ENCODE data around the gene CNTN1. TPM values are rescaled to one million over a fixed set of nuclear protein-coding genes. Genes with fewer than 3 reads are reported as not detected.

Gene CNTN1
- total RNA-seq, 3 donors from 2014 or later (not counting 1 experiment from before 2014, with no cell fraction given) = not detected

- no peak for ATAC-seq
- intact Hi-C loops (cut with micrococcal nuclease) = no loop called here
- no peak overlapping the region for H3K27ac ChIP-seq (ENCODE audit: low read length)
These were observed 69.8 kb downstream of the CNTN1 start for GRCh38 chr12:40762072-40762471.

GRCh38 chr12:40768125-40768864, 76.1 kb downstream of the CNTN1 start:
- peaks cover 5 to 10% of the 10 kb centered on the region in 2 donors for H3K9me3 Mint-ChIP-seq
- no peak overlapping the region for H3K4me3 ChIP-seq (ENCODE audit: low read length)
- H3K27me3 ChIP-seq (ENCODE audit: control insufficient read depth, insufficient read depth, low read length) = no peaks in the 10 kb centered on the region
- H3K9me3 ChIP-seq (ENCODE audit: control insufficient read depth, insufficient read depth, low read length) = no peaks in the 10 kb centered on the region
- no peaks in the 10 kb centered on the region for H3K36me3 ChIP-seq (ENCODE audit: control insufficient read depth, insufficient read depth, low read length)
- ATAC-seq = no peak
- no peak overlapping the region for H3K27ac Mint-ChIP-seq
- intact Hi-C loops (cut with micrococcal nuclease) = no loop called here
- no peaks in the 10 kb centered on the region for H3K27me3 Mint-ChIP-seq (ENCODE audit: low read depth in 2 of 2)
- WGBS (ENCODE audit: insufficient coverage) = 95% methylated on average over 8 of the region's 8 CpGs
- no peak overlapping the region for H3K4me3 Mint-ChIP-seq
- H3K4me1 ChIP-seq (ENCODE audit: control insufficient read depth, insufficient read depth, low read length) = no peaks in the 10 kb centered on the region
- no peak for DNase-seq
- no peaks in the 10 kb centered on the region for H3K4me1 Mint-ChIP-seq
- no peaks in the 10 kb centered on the region for H3K36me3 Mint-ChIP-seq
- TF ChIP-seq CTCF (IDR thresholded peaks at IDR 0.05) = no peak
- no peak overlapping the region for H3K27ac ChIP-seq (ENCODE audit: low read length)

More at GRCh38 chr12:40762072-40762471, 69.8 kb downstream of the CNTN1 start:
- no CpG with 5 or more reads among the region's 1 CpG for WGBS (ENCODE audit: insufficient coverage)
- DNase-seq = no peak
- no peaks in the 10 kb centered on the region for H3K4me1 ChIP-seq (ENCODE audit: control insufficient read depth, insufficient read depth, low read length)
- no peak overlapping the region for H3K27ac Mint-ChIP-seq
- H3K4me1 Mint-ChIP-seq = no peaks in the 10 kb centered on the region
- no peak overlapping the region for H3K4me3 ChIP-seq (ENCODE audit: low read length)
- no peaks in the 10 kb centered on the region for H3K27me3 ChIP-seq (ENCODE audit: control insufficient read depth, insufficient read depth, low read length)
- no peaks in the 10 kb centered on the region for H3K36me3 ChIP-seq (ENCODE audit: control insufficient read depth, insufficient read depth, low read length)
- peaks cover 9 to 14% of the 10 kb centered on the region in 2 donors for H3K9me3 Mint-ChIP-seq
- no peak overlapping the region for H3K4me3 Mint-ChIP-seq
- no peaks in the 10 kb centered on the region for H3K36me3 Mint-ChIP-seq
- no peak for TF ChIP-seq CTCF (IDR thresholded peaks at IDR 0.05)
- H3K9me3 ChIP-seq (ENCODE audit: control insufficient read depth, insufficient read depth, low read length) = no peaks in the 10 kb centered on the region
- H3K27me3 Mint-ChIP-seq (ENCODE audit: low read depth in 2 of 2) = no peaks in the 10 kb centered on the region

GRCh38 chr12:40769846-40770245, 77.6 kb downstream of the CNTN1 start:
- WGBS (ENCODE audit: insufficient coverage) = 100% methylated on average over 1 of the region's 2 CpGs
- Mint-ChIP-seq H3K27me3 (ENCODE audit: low read depth in 2 of 2) (no peaks in the 10 kb centered on the region), H3K9me3 (peaks cover 4 to 13% of the 10 kb centered on the region in 2 donors), H3K27ac (no peak overlapping the region), H3K4me3 (no peak overlapping the region), H3K4me1 (no peaks in the 10 kb centered on the region), H3K36me3 (no peaks in the 10 kb centered on the region)
- intact Hi-C loops (cut with micrococcal nuclease) = no loop called here
- Histone ChIP-seq H3K36me3 (ENCODE audit: control insufficient read depth, insufficient read depth, low read length) (no peaks in the 10 kb centered on the region), H3K4me1 (ENCODE audit: control insufficient read depth, insufficient read depth, low read length) (no peaks in the 10 kb centered on the region), H3K27ac (ENCODE audit: low read length) (no peak overlapping the region), H3K9me3 (ENCODE audit: control insufficient read depth, insufficient read depth, low read length) (no peaks in the 10 kb centered on the region), H3K4me3 (ENCODE audit: low read length) (no peak overlapping the region), H3K27me3 (ENCODE audit: control insufficient read depth, insufficient read depth, low read length) (no peaks in the 10 kb centered on the region)
- no peak for TF ChIP-seq CTCF (IDR thresholded peaks at IDR 0.05)
- ATAC-seq = no peak
- no peak for DNase-seq

GRCh38 chr12:40770781-40771180, 78.5 kb downstream of the CNTN1 start:
- Mint-ChIP-seq H3K4me1 (no peaks in the 10 kb centered on the region), H3K27me3 (ENCODE audit: low read depth in 2 of 2) (no peaks in the 10 kb centered on the region), H3K27ac (no peak overlapping the region), H3K9me3 (peaks cover 0 to 11% of the 10 kb centered on the region in 2 donors), H3K4me3 (no peak overlapping the region), H3K36me3 (no peaks in the 10 kb centered on the region)
- H3K27ac ChIP-seq (ENCODE audit: low read length) = no peak overlapping the region
- no peaks in the 10 kb centered on the region for H3K4me1 ChIP-seq (ENCODE audit: control insufficient read depth, insufficient read depth, low read length)
- intact Hi-C loops (cut with micrococcal nuclease) = no loop called here
- no peak for TF ChIP-seq CTCF (IDR thresholded peaks at IDR 0.05)
- DNase-seq (no peak), ATAC-seq (no peak)
- no peaks in the 10 kb centered on the region for H3K36me3 ChIP-seq (ENCODE audit: control insufficient read depth, insufficient read depth, low read length)
- H3K9me3 ChIP-seq (ENCODE audit: control insufficient read depth, insufficient read depth, low read length) = no peaks in the 10 kb centered on the region
- H3K27me3 ChIP-seq (ENCODE audit: control insufficient read depth, insufficient read depth, low read length) = no peaks in the 10 kb centered on the region
- H3K4me3 ChIP-seq (ENCODE audit: low read length) = no peak overlapping the region
- WGBS (ENCODE audit: insufficient coverage) = no CpG with 5 or more reads among the region's 2 CpGs
